NCI-H2081 treated with DMSO at 0.1 percent for 48 hours (cell line): ENCODE data around the gene EPS15.
A peak's percentile ranks its signal among the peaks of the same experiment; 100 is the strongest.
"Not testable (repeated sequence)": the region's sequence is repeated elsewhere in the genome, so short reads cannot be mapped to it uniquely, and the experiment has no call there.

ENCODE experiments used
- DNase-seq: peaks from one replicate; lab custom pipeline; 2025; lab: John Stamatoyannopoulos, UW

The EPS15 gene

DNA sequence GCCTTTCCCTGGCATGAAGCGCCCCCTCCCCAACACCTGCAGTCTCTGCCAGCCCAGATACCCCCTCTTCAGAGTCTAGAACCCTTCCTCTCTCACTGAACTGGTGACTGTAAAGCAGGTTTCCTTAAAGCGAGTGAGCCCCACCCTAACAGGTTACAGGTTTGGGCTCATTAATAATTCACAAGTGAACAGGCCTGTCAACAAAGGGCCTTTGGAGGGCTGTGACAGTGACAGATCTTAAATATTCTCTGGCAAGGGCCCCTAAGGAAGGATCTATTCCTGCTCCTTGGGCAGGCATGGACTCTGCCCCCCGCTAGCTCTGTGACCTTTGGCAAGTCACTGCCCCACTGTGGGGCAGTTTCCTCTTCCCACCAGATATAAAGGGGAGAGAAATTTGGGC lies 183.1 kb downstream of the EPS15 start:
- DNase-seq: no peak

- no peak for DNase-seq
Measured at GRCh38 chr1:51331206-51332100, 187.6 kb downstream of the EPS15 start.

- no peak for DNase-seq
Measured at GRCh38 chr1:51330331-51331201, 188.5 kb downstream of the EPS15 start, which contains the start of gene TTC39A. TSS of gene TTC39A (minus strand) at chr1:51330562. CDS start at chr1:51330477, 85 bp downstream.

DNA sequence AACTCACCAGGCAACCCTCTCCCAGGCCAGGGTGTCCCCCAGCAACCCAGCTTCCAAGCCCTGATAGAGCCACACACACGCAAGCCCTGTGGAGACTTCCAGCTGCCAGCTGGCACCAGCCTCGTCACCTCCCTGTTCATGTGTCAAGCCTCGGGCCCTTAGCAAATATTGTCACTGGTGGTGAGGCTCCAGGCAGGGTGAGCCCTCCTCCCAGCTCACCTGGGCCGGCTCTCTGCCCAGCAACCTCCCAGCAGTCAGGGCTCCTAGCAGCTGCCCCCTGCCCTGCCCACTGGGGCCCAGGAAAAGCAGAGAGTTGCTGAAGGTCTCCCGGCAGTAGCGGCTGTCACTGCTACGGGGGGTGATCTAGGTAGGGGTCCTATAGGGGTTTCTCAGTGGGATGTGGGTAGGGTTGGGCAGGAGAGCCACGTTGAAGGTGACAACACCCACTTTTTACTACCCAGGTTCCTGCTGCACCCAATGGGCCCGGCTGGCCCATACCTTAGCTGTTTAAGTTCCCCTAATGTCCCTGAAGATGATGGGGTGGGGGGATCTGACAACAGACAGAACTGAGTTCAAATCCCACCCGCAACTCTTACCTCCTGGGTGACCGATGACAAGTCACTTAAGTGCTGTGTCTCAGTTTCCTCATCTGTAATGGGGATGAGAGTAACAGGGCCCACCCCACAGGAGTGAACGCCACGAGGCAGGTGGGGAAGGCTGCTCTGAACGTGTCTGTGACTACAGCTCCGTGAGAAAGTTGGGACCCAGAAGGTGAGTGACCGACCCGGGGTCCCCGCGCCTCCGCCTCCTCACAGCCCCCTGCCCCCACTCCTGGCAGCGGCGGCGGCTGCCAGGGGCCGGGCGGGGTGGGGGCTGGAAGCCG lies 189.4 kb downstream of the EPS15 start:
- peak; percentile 91 for DNase-seq

DNA sequence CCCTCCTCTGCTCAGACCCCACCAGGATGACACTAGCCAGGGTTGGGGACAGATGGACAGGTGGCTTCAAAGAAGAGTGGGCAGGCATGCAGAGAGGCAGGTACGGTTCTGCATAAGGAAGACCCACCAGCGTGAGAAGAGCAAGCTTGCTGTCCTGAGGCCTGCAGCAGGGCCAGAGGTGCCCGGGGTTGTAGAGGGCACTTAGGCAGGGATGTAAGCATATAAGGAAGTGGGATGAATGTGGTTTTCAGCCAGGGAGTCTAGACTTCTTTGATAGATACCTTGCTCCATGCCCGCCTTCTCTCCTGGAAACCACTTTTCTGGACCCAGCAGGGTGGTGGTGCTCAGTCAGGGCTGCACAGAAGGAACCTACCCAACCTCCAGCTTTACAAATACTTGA lies 190.1 kb downstream of the EPS15 start:
- no peak for DNase-seq

- DNase-seq: no peak
Measured at GRCh38 chr1:51328279-51328678, 190.8 kb downstream of the EPS15 start.

- DNase-seq: no peak
Measured at GRCh38 chr1:51327386-51327785, 191.7 kb downstream of the EPS15 start.

- DNase-seq: no peak
Measured at GRCh38 chr1:51326839-51327238, 192.2 kb downstream of the EPS15 start.

DNA sequence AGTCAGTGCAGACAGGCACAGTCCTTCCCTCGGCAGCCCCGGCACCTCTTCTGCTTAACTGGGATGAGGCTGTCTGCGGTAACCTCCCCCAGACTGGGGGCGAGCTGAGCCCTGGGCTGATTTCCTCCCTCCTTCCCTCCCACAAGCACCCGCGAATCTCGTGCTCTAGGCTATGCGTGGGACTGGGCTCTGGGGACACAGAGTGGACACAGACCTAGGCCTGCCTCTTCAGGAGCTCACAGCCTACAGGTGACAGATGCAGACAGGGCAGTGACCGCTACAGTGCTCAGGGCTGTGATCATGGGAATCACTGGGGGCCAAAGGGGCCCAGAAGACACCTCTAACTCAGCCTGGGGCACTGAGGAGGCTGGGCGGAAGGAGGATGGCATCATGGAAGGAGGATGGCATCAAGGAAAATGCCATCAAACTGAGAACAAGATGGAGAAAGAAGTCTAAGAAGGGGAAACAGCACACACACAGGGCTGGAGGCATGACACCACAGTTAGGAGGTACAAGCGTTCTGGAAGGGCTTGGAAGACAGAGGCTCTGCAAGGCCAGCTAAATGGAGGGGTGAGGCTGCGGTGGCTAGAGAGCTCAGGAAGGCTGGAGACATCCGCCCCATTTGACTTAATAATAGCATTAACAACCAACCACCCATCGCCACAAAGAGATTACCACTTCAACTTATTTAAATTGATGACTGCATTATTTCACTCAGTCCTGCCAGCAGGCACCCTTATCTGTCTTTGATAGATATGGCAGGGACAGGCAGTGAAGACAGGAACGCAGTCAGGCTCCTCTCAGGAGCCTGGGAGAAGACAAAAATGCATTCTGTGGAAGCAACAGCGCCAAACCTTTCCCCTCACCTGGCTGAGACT lies 192.9 kb downstream of the EPS15 start:
- DNase-seq: no peak

GRCh38 chr1:51325391-51325790 lies 193.7 kb downstream of the EPS15 start:
- DNase-seq: no peak

DNA sequence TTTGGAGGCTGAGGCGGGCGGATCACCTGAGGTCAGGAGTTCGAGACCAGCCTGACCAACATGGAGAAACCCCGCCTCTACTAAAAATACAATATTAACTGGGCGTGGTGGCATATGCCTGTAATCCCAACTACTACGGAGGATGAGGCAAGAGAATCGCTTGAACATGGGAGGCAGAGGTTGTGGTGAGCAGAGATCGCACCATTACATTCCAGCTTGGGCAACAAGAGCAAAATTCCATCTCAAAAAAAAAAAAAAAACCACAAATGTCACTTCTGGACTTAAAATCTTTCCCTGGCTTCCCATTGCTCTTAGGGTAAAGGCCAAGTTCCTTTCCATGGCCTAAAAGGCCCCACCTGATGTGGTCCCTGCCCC lies 194.1 kb downstream of the EPS15 start:
- DNase-seq: not testable (repeated sequence)

- DNase-seq: no peak
Measured at GRCh38 chr1:51324251-51325010, 194.6 kb downstream of the EPS15 start.

- DNase-seq: no peak
Measured at GRCh38 chr1:51323778-51324177, 195.3 kb downstream of the EPS15 start.

GRCh38 chr1:51322417-51323101 lies 196.5 kb downstream of the EPS15 start:
- DNase-seq: no peak

DNA sequence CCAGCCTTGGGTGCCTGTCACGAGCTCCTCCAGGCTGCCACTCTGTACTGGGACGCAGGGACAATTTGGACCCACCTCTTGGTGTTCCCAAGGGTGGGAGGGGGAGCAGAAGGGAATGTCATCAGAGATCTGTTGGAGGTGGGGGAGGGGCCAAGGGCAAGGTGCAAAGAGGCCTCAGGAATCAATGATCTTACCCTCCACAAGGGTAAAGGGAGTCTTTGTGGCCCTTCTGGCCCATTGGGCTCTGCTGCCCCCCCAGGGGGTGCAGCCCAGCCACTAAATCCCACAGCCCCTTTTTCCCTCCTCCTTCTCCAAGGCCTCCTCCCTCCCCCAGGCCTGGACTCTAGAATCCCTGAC lies 197.2 kb downstream of the EPS15 start:
- no peak for DNase-seq

DNA sequence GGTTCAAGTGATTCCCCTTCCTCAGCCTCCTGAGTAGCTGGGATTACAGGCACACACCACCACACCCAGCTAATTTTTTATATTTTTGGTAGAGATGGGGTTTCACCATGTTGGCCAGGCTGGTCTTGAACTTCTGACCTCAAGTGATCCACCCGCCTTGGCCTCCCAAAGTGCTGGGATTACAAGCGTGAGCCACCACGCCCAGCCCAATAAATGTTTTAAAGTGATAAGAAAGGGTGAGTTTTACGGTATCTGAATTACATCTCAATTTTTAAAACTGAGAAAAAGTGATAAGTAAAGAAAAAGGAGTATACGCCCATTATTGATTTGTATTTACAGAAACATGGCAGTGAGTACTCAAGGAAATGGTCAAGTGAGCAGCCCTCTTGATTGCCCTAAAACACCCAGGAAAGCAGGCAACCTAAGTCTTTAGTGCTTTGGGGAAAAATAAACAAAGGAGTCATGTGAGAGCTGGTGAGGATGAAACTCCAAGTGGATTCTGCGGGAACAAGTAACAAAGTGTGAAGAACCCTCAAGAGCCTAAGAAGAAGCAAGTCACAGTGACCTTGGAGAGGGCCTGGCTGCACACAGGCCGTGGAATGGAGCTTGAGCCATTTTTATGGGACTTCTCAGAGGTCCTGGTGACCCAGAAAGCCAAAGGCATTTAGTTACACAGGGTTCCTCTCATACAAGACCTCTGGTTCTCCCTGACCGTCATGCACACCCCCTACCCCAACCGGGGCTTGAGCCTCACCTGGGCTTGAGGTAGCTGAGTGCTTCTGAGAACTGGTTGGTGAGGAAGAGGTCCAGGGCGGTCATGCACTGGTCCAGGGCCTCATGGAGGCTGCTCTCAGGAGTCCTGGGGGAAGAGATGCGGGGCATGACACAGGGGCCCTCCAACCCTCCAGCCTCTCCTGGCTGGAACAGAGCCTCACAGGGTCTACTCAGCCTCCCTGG lies 197.8 kb downstream of the EPS15 start:
- DNase-seq: no peak

DNA sequence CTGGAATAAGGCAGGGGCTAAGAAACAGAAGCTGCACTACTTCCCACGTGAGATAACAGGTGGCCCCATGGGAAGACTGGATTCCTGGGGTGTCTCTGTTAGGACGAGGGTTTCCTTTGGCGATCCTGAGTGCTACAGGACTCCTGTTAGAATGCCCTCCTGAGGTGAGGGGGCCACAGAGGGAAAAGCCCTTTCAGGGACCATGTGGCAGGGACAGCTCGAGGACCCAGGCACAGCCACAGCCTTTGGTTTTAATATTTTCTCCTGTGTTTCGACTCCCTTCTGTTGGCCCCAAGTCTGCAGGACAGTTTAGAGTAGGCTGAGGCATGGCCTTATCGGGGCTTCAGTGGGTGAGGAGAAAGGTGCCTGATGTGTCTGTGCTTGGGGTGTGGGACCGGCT lies 201.3 kb downstream of the EPS15 start:
- DNase-seq: no peak

DNA sequence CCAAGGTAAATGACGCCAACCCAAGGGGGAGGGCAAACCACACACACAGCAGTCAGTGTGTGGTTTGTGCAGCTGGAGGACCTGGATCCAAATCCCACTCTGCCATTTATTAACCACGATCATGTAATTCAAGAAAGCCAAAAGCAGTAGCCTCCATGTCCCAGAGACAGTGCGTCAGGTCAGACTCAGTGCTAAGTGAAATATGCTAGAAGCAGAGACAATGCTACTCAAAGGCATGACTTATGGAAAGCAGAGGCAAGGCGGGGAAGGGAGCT lies 202.3 kb downstream of the EPS15 start:
- DNase-seq: no peak
